Keratinocyte (primary cell): ENCODE data around the gene TP53BP2.

Source experiments
- EZH2 ChIP-seq: IDR thresholded peaks from one replicate; pipeline ENCODE4 v1.6.1; 2012; ENCODE audit warnings: inconsistent platforms, mild to moderate bottlenecking, low read length, moderate library complexity
- TF ChIP-seq, protein P1 (sequence below), 3 experiments: IDR thresholded peaks in 1 of 3; conservative IDR thresholded peaks in 1 of 3; optimal IDR thresholded peaks in 1 of 3; 2 replicates in 2 of 3; 3 replicates in 1 of 3; pipeline versions ENCODE3 to v1.5.1; 2011; ENCODE audit warnings: low read length in 3 of 3, mild to moderate bottlenecking in 3 of 3, moderate library complexity in 2 of 3, control low read depth in 1 of 3, inconsistent platforms in 1 of 3; ENCODE audit not compliant: insufficient read depth in 2 of 3; ENCODE audit errors: extremely low read depth in 1 of 3

DNA sequence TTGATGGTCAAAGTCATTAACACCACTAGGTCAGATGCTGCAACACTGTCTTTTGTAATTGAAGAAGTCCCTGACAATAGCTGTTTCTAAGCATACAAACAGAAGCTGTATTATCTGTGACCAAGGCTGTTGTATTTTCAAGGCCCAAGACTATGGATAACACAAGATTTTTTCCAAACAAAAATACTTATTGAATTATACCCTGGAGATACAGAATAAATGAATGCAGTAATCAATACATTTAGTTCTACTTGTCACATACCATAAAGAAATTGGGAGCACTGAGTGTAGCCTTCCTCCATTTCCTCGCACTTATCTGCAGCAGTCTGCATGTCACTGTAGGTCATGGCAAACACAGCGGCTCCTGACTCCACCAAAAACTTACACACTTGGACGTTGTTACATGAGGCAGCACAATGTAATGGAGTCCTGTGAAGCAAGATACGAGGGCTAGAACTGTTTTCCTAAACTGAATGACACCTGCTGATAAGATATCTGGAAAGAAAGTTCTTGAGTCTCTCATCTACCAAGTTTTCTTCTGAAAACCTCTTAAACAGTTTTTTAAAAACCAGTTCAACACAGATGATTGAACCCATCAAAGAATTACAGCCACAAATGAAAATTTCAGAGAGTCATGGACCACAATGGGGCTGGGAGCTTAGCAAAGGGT is 56.9 kb downstream of the TP53BP2 start:
- TF ChIP-seq, protein P1, sequence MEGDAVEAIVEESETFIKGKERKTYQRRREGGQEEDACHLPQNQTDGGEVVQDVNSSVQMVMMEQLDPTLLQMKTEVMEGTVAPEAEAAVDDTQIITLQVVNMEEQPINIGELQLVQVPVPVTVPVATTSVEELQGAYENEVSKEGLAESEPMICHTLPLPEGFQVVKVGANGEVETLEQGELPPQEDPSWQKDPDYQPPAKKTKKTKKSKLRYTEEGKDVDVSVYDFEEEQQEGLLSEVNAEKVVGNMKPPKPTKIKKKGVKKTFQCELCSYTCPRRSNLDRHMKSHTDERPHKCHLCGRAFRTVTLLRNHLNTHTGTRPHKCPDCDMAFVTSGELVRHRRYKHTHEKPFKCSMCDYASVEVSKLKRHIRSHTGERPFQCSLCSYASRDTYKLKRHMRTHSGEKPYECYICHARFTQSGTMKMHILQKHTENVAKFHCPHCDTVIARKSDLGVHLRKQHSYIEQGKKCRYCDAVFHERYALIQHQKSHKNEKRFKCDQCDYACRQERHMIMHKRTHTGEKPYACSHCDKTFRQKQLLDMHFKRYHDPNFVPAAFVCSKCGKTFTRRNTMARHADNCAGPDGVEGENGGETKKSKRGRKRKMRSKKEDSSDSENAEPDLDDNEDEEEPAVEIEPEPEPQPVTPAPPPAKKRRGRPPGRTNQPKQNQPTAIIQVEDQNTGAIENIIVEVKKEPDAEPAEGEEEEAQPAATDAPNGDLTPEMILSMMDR (optimal IDR thresholded peaks at IDR 0.05 in 1 of 3, IDR thresholded peaks at IDR 0.05 in 1 of 3, conservative IDR thresholded peaks at IDR 0.05 in 1 of 3; ENCODE audit: extremely low read depth in 1 of 3, insufficient read depth in 2 of 3, low read length in 3 of 3): no peak
- TF ChIP-seq EZH2: no peak
